K562 (cell line): ENCODE measurements around the gene MAP4K1. TPM values are rescaled to one million over a fixed set of nuclear protein-coding genes. Genes with fewer than 3 reads are reported as not detected.

Experiments used
- CHD2 ChIP-seq: IDR thresholded peaks from 2 replicates; pipeline ENCODE4 v1.6.1; 2011; ENCODE audit warnings: low read depth, low read length
- CREB1 ChIP-seq, 2 experiments: sonication (generic) in 1 of 2; formaldehyde crosslinking in 1 of 2; IDR thresholded peaks; 2 replicates each; pipeline versions ENCODE4 v1.6.1 to v1.8.0; 2012 to 2022; ENCODE audit warnings: inconsistent platforms in 1 of 2, mild to moderate bottlenecking in 1 of 2, missing genetic modification reagents in 1 of 2, moderate library complexity in 1 of 2
- GATAD2A ChIP-seq: fragments of 450-650 bp; IDR thresholded peaks from 2 replicates; pipeline ENCODE4 v1.6.1; 2017
- HMG20A ChIP-seq: fragments of 450-650 bp; formaldehyde crosslinking; conservative IDR thresholded peaks from 2 replicates; pipeline ENCODE4 v1.4.0; 2020; ENCODE audit warnings: mild to moderate bottlenecking, mixed read lengths
- HNRNPL ChIP-seq: fragments of 200-400 bp; formaldehyde crosslinking; IDR thresholded peaks from 2 replicates; pipeline ENCODE4 v1.6.1; 2017; ENCODE audit warnings: low read depth, mild to moderate bottlenecking, low read length
- KDM4B ChIP-seq, 2 experiments: fragments of 450-650 bp in 1 of 2; sonication (generic) in 1 of 2; IDR thresholded peaks; 2 replicates each; pipeline ENCODE4 v1.6.1; 2016 to 2017; ENCODE audit warnings: borderline replicate concordance in 2 of 2, antibody characterized with exemption in 1 of 2, low read depth in 1 of 2, mild to moderate bottlenecking in 1 of 2
- KDM5B ChIP-seq: fragments of 200-600 bp; sonication (generic); IDR thresholded peaks from 2 replicates; pipeline ENCODE4 v1.6.1; 2012; ENCODE audit warnings: low read depth, mild to moderate bottlenecking, moderate library complexity, low read length, control low read depth, inconsistent platforms; ENCODE audit not compliant: insufficient replicate concordance
- KHSRP ChIP-seq: fragments of 450-650 bp; IDR thresholded peaks from 2 replicates; pipeline ENCODE4 v1.6.1; 2017
- L3MBTL2 ChIP-seq: fragments of 450-650 bp; IDR thresholded peaks from 2 replicates; pipeline ENCODE4 v1.6.1; 2016; ENCODE audit warnings: mild to moderate bottlenecking, moderate library complexity
- NR2C2 ChIP-seq, 2 experiments: fragments of 200-800 bp in 1 of 2; sonication (Bioruptor generic) in 1 of 2; sonication (generic) in 1 of 2; formaldehyde crosslinking in 1 of 2; IDR thresholded peaks; 2 replicates each; pipeline versions ENCODE4 v1.6.1 to v1.8.0; 2016 to 2022; ENCODE audit warnings: mild to moderate bottlenecking in 1 of 2, missing compliant biosample characterization in 1 of 2, missing genetic modification characterization in 1 of 2, missing genetic modification reagents in 1 of 2
- POLR2AphosphoS5 ChIP-seq: IDR thresholded peaks from 2 replicates; pipeline ENCODE4 v1.6.1; 2011; ENCODE audit warnings: mild to moderate bottlenecking, low read depth, low read length, moderate library complexity; ENCODE audit not compliant: control insufficient read depth, insufficient read depth
- PRDM10 ChIP-seq: fragments of 450-650 bp; IDR thresholded peaks from 2 replicates; pipeline ENCODE4 v1.6.1; 2018; ENCODE audit not compliant: partially characterized antibody
- RBM17 ChIP-seq: fragments of 200-400 bp; formaldehyde crosslinking; IDR thresholded peaks from 2 replicates; pipeline ENCODE4 v1.6.1; 2017; ENCODE audit warnings: low read depth, mild to moderate bottlenecking, low read length, borderline replicate concordance
- RBM25 ChIP-seq: fragments of 200-400 bp; formaldehyde crosslinking; IDR thresholded peaks from 2 replicates; pipeline ENCODE4 v1.6.1; 2018; ENCODE audit warnings: low read length, low read depth, moderate library complexity; ENCODE audit not compliant: severe bottlenecking
- SETDB1 ChIP-seq: IDR thresholded peaks from one replicate; pipeline ENCODE4 v1.6.1; 2012; ENCODE audit warnings: low read length, control low read depth, inconsistent platforms
- SIX5 ChIP-seq, 2 experiments: IDR thresholded peaks; 2 replicates each; pipeline ENCODE4 v1.6.1; 2011; ENCODE audit warnings: low read length in 2 of 2, borderline replicate concordance in 1 of 2, low read depth in 1 of 2, mild to moderate bottlenecking in 1 of 2, moderate library complexity in 1 of 2; ENCODE audit not compliant: insufficient read depth in 1 of 2
- SLC30A9 ChIP-seq: fragments of 250-450 bp; sonication (Bioruptor Pico); IDR thresholded peaks from 2 replicates; pipeline ENCODE4 v1.8.0; 2022; ENCODE audit warnings: mild to moderate bottlenecking, moderate library complexity
- SOX6 ChIP-seq: fragments of 450-650 bp; IDR thresholded peaks from 2 replicates; pipeline ENCODE4 v1.6.1; 2014; ENCODE audit warnings: mild to moderate bottlenecking
- TCF15 ChIP-seq: fragments of 250-450 bp; sonication (Bioruptor Pico); IDR thresholded peaks from 2 replicates; pipeline ENCODE4 v1.8.0; 2022; ENCODE audit warnings: moderate library complexity, mild to moderate bottlenecking, inconsistent platforms
- TCF3 ChIP-seq: sonication (generic); formaldehyde crosslinking; IDR thresholded peaks from 2 replicates; pipeline ENCODE4 v1.4.0; 2020; ENCODE audit warnings: mild to moderate bottlenecking, missing genetic modification reagents
- TOE1 ChIP-seq, 2 experiments: fragments of 450-650 bp in 1 of 2; sonication (generic) in 1 of 2; formaldehyde crosslinking in 1 of 2; IDR thresholded peaks; 2 replicates each; pipeline versions ENCODE4 v1.7.1 to v1.8.0; 2016 to 2022; ENCODE audit warnings: borderline replicate concordance in 2 of 2, mild to moderate bottlenecking in 2 of 2, antibody characterized with exemption in 1 of 2, inconsistent platforms in 1 of 2, low read depth in 1 of 2, missing genetic modification reagents in 1 of 2, moderate library complexity in 1 of 2
- ZNF143 ChIP-seq: sonication (generic); formaldehyde crosslinking; IDR thresholded peaks from 2 replicates; pipeline ENCODE4 v1.9.0; 2022; ENCODE audit warnings: mild to moderate bottlenecking, missing genetic modification reagents
- ZNF507 ChIP-seq: conservative IDR thresholded peaks from 2 replicates; pipeline ENCODE4 v1.6.1; 2017; ENCODE audit warnings: missing genetic modification characterization, missing compliant biosample characterization
- polyA plus RNA-seq, 8 experiments: library from polyadenylated mRNA; depleted of rRNA in 4 of 8; stranded (reverse) in 5 of 8; unstranded in 3 of 8; fragments of >200 nt; fragmentation: Nextera tagmentation in 2 of 8; fragmentation: Illumina TruSeq in 1 of 8; extraction: Ambion mirVana in 2 of 8; extraction: Trizol in 1 of 8; gene quantifications; 2 replicates each; pipeline versions ENCODE4 v1.2.1 to v1.2.3, GENCODE V29; 2011 to 2014; ENCODE audit warnings: inconsistent platforms in 1 of 8, missing spikeins in 1 of 8
- total RNA-seq, 7 experiments: library from RNA; depleted of rRNA in 6 of 7; stranded (reverse); fragments of >200 nt in 6 of 7; fragmentation: Illumina TruSeq in 2 of 7; extraction: Trizol in 2 of 7; gene quantifications; 2 replicates each; pipeline versions ENCODE4 v1.2.1 to v1.2.3, GENCODE V29; 2011 to 2021; ENCODE audit warnings: low replicate concordance in 1 of 7

The MAP4K1 gene
- total and polyA plus RNA-seq, 9 of the 15 experiments (the other 6 are each of a cell fraction or from before 2014, with no cell fraction given): 0.14 to 3.2 (median 0.73) TPM; not detected in 1

- no peak for TF ChIP-seq HNRNPL
- TF ChIP-seq KDM4B (IDR thresholded peaks at IDR 0.05; ENCODE audit: borderline replicate concordance in 2 of 2, low read depth in 1 of 2): no peak
- TF ChIP-seq KDM5B: no peak
- no peak for TF ChIP-seq SOX6
- TF ChIP-seq TCF15 (CRISPR knock-in tag): no peak
- TF ChIP-seq NR2C2 (CRISPR knock-in tag; IDR thresholded peaks at IDR 0.05): no peak
- TF ChIP-seq NR2C2 (tag; IDR thresholded peaks at IDR 0.05): no peak
- TF ChIP-seq TOE1 (IDR thresholded peaks at IDR 0.05; ENCODE audit: borderline replicate concordance): 0 out of 2 replicates have a peak, but pooled peaks have one; percentile 23
- TF ChIP-seq TOE1 (CRISPR knock-in tag; IDR thresholded peaks at IDR 0.05; ENCODE audit: borderline replicate concordance, low read depth): no peak
- TF ChIP-seq ZNF143 (CRISPR knock-in tag): no peak
- no peak for TF ChIP-seq L3MBTL2
- TF ChIP-seq SLC30A9 (CRISPR knock-in tag): no peak
- TF ChIP-seq CREB1 (IDR thresholded peaks at IDR 0.05): no peak
- no peak for TF ChIP-seq CREB1 (CRISPR knock-in tag; IDR thresholded peaks at IDR 0.05)
- no peak for TF ChIP-seq RBM17
- TF ChIP-seq TCF3: no peak
- no peak for TF ChIP-seq CHD2
- TF ChIP-seq SIX5 (IDR thresholded peaks at IDR 0.05; ENCODE audit: borderline replicate concordance in 1 of 2, insufficient read depth in 1 of 2, low read depth in 1 of 2, low read length in 2 of 2): no peak
- TF ChIP-seq KHSRP: no peak
- no peak for TF ChIP-seq GATAD2A
- TF ChIP-seq POLR2AphosphoS5: 0 out of 2 replicates have a peak, but pooled peaks have one; percentile 25
- TF ChIP-seq PRDM10: no peak
- TF ChIP-seq SETDB1: no peak
- TF ChIP-seq ZNF507 (tag): no peak
- no peak for TF ChIP-seq HMG20A
- TF ChIP-seq RBM25: no peak
These were observed 17.2 kb upstream of the MAP4K1 start (continued) for GRCh38 chr19:38634757-38635482.
